GM12892 (cell line): ENCODE results near the gene S100Z.

ENCODE experiments used
- POLR2A ChIP-seq: IDR thresholded peaks from 2 replicates; pipeline ENCODE4 v1.6.1; 2011; ENCODE audit warnings: low read depth, low read length, control low read depth
- POLR2AphosphoS5 ChIP-seq: IDR thresholded peaks from 2 replicates; pipeline ENCODE4 v1.6.1; 2011; ENCODE audit warnings: low read depth, low read length, control low read depth
- TAF1 ChIP-seq: IDR thresholded peaks from 2 replicates; pipeline ENCODE4 v1.6.1; 2011; ENCODE audit warnings: low read depth, mild to moderate bottlenecking, control low read depth, low read length, borderline replicate concordance

- no peak for TF ChIP-seq POLR2A
- TF ChIP-seq POLR2AphosphoS5 = no peak
- TF ChIP-seq TAF1 = no peak
These were observed 104.6 kb downstream of the S100Z start for GRCh38 chr5:76954383-76954763.
